Breast epithelium (tissue), 3 donors: ENCODE results near the gene COG2.

ENCODE experiments used
- POLR2A ChIP-seq: fragments of 450-650 bp; IDR thresholded peaks from one replicate; pipeline ENCODE4 v1.6.1; 2016; ENCODE audit warnings: antibody characterized with exemption, mild to moderate bottlenecking, moderate library complexity
- POLR2AphosphoS5 ChIP-seq, 3 donors: sonication (generic); formaldehyde crosslinking; IDR thresholded peaks; one replicate each; pipeline ENCODE4 v1.6.1; 2017; ENCODE audit warnings: antibody characterized with exemption in 3 of 3
- TF ChIP-seq, protein P1 (sequence below), 3 donors: fragments of 450-650 bp; IDR thresholded peaks; one replicate each; pipeline ENCODE4 v1.5.1; 2016 to 2017; ENCODE audit warnings: antibody characterized with exemption in 3 of 3, mild to moderate bottlenecking in 3 of 3, moderate library complexity in 3 of 3

DNA sequence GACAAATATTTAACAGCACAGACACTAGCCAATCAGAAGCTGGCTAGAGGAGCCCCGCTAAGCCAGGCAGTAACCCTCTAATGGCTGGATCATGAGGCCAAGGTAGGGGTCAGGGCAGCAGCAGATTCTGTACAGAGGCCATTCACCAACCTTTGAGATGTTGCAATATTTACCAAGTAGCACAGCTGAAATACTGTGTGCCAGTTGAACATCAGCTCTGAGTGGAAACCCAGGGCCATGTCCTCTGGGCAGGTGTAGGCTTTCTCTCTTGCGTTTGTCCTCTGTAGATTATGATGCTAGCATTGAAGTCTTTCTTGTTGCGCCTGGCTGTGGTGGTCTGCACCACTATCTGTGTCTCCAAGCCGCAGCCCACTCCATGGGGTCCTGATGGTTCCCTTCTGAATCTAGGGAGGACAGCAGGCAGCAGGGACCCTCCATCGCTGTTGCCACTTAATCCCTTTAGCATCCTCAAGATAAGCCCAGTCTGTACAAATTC lies 2.5 kb upstream of the COG2 start:
- TF ChIP-seq POLR2A (no peak), POLR2AphosphoS5 (IDR thresholded peaks at IDR 0.05) (no peak)
- TF ChIP-seq, protein P1, sequence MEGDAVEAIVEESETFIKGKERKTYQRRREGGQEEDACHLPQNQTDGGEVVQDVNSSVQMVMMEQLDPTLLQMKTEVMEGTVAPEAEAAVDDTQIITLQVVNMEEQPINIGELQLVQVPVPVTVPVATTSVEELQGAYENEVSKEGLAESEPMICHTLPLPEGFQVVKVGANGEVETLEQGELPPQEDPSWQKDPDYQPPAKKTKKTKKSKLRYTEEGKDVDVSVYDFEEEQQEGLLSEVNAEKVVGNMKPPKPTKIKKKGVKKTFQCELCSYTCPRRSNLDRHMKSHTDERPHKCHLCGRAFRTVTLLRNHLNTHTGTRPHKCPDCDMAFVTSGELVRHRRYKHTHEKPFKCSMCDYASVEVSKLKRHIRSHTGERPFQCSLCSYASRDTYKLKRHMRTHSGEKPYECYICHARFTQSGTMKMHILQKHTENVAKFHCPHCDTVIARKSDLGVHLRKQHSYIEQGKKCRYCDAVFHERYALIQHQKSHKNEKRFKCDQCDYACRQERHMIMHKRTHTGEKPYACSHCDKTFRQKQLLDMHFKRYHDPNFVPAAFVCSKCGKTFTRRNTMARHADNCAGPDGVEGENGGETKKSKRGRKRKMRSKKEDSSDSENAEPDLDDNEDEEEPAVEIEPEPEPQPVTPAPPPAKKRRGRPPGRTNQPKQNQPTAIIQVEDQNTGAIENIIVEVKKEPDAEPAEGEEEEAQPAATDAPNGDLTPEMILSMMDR (IDR thresholded peaks at IDR 0.05), result no peak
